ENCODE results near the gene GRK1. TPM values are rescaled to one million over a fixed set of nuclear protein-coding genes. Genes with fewer than 3 reads are reported as not detected.

GRK1 gene
- polyA plus RNA-seq, 3 donors = 0.06 to 0.30 (median 0.11) TPM

DNA sequence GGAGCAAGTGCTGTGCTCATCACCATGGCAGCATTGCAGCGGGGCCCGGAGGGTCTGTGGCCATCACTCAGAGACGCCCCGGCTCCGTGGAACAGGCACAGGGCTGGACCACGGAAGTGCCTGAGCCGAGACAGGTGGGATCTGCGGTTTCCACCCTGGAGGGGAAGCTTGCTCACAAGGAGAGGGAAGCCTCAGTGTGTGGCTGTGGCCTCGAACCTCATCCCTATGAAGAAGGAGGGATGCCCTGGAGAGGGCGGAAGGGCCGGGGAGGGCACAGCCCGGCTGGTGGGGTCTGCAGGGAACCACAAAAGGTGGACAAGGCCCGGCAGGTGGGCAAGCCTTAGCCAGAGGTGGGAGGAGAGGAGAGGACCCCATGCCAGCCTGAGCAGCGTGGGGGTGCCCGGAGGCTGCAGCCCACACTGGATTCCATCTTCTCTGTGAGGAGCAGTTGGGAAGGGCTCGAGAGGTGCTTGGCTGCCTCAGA lies 61.6 kb downstream of the GRK1 start:
- no peak for DNase-seq

DNA sequence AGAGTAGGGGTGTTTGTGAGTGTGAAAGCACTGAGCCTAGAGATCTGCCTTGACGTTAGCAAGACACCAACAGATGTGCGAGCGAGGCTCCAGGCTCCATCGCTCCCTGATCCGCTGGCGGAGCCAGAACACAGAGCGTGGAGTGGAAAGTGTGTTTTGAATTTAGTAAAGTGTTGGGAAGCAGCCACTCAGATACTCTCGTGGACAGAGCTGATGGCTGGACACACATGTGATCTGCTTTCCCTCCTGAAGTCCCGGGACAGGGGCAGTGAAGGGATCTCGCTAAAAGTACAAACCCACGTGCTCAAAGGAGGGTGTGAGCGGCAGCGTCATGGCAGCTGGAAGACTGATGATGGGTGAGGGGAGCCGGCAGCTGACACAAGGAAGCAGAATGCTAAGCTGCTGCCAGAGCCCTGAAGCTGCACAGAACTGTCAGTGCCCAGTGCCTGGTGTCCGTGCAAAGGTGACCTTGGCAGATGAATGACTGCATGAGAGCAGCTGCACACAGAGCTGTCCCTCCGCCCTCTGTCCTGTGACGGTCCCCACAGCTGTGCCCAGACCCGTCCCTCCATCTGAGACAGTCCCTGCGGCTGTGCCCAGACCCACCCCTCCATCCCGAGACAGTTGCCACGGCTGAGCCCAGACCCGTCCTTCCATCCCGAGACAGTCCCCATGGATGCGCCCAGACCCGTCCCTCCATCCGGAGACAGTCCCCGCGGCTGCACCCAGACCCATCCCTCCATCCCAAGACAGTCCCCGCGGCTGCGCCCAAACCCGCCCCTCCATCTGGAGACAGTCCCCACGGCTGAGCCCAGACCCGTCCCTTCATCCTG lies 62.4 kb downstream of the GRK1 start:
- no peak for DNase-seq

DNA sequence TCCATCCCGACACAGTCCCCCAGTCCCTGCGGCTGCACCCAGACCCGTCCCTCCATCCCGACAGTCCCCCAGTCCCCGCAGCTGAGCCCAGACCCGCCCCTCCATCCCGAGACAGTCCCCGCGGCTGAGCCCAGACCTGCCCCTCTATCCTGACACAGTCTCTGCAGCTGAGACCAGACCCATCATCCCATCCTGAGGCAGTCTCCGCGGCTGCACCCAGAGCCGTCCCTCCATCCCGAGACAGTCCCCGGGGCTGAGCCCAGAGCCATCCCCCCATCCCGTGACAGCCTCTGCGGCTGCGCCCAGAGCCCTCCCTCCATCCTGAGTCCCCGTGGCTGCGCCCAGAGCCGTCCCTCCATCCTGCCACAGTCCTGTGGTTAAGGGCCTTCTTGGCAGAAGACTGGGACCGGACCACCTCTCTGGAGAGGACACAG lies 63.3 kb downstream of the GRK1 start:
- DNase-seq = no peak

DNA sequence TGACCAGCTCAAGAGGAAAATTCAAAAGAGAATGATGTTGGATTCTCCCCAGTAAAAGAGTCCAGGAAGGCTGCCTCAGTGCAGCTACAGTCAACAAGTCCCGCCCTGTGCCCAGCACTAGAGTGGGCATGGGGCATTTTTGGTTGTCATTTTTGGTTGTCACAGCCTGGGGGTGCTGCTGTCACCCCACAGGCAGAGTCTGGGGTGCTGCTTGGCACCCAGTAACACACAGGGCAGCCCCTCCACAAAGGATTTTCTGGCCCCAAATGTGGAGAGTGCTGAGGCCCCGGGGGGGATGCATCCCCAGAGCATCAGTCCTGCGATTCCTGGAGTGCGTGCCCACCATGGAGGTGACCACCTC lies 63.8 kb downstream of the GRK1 start:
- no peak for DNase-seq

DNA sequence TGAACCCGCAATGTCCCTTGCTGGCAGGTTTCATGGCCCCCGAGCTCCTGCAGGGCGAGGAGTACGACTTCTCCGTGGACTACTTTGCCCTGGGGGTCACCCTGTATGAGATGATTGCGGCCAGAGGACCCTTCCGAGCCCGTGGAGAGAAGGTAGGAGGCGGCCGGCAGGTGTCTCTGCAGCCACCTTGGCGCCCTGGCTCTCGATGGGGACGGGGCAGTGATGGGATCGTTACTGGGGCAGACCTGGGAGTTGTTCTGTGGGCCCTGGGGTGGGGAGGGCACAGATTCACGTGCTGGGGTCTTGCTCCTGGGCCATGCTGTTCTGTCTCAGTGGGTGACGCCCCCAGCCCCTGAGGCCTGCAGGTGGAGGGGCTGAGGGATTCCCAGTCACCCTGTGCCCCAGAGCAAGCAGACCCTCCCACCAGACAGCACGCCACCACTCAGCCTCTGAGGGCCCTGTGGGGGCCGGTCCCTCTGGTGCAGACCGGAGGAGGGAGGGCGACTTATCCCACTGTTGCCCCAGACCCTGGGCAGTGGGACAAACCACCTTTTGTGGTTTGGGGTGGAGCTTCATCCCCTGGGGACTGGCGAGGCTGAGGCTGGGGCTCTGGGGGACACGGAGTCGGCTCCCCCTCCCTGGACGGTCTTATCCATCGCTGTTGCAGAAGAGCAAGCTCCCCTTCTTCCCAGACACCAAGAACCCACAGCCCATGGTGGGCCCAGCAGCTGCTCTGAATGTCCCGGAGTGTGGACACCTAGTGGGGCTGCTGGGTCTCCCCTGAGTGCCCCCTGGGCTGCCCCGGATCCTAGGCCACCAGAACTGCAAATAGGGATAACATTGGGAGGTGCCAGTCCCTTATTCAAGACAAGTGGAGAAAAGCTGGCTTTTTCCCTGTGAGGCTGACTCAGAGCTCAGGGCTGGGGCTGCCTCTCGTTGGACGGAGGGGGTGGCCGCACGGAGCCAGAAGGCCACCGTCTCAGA lies 64.5 kb downstream of the GRK1 start:
- DNase-seq = no peak

DNA sequence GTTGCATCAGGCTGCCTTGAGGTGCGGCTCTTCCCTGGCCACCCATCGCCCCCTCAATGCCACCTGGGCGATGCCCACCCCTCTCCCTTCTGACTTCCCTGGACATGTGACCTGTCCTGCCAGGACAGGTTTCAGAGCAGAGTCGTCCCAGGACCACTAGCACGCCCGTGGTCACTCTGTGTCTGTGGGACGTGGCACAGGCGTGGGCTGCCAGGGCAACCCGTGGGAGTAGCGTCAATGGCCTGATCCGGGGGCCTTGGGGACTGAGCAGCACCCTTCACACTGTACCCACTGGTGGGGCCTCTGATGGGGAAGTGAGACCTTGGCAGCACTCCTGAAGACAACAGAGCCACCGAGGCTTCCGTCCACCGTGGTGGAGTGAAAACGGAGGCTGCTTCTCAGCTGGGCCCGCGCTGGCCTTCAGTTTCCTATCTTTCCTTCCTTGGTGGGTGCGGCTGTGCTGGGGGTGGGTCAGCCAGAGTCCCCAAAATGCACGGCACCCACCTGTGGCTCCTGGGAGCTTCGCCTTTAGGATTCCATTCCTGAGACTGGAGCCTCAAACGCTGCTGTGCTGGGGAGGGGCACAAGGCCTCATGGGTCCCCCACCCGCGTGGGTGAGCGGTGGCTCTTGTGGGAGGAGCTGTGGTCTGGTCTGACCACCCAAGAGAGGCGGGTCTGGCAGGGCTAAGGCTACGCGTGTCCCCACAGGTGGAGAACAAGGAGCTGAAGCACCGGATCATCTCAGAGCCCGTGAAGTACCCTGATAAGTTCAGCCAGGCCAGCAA lies 65.3 kb downstream of the GRK1 start:
- DNase-seq = no peak

DNA sequence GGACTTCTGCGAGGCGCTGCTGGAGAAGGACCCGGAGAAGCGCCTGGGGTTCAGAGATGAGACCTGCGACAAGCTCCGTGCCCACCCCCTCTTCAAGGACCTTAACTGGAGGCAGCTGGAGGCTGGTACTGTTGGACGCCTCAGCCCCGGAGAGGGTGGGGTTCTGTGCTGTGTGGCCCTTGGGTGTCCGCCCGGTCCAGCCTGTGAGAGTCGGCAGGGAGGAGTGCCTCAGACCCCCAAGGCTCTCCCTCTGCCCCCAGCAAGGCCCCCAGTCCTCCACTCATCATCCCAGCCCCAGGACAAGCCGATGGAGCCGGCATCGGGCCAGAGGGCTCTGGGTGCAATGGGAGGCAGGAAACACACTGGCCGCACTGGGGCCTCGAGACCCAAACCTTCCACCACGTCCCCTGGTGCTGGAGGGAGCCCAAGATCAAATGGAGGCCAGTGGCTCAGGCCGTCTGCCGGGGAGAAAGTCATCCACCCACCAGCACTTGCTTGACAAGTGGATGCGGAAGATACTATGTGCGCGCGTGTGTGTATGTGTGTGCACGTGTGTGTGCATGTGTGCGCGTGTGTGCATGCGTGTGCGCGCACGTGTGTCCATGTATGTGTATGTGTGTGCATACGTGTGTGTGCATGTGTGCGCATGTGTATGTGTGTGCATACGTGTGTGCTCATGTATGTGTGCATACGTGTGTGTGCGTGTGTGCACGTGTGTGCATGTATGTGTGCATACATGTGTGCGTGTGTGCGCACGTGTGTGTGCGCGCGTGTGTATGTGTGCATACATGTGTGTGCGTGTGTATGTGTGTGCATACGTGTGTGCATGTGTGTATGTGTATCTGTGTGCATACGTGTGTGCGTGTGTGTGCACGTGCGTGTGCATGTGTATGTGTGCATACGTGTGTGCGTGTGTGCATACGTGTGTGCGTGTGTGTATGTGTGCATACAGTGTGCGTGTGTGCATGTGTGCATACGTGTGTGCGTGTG lies 66.2 kb downstream of the GRK1 start:
- DNase-seq = no peak

DNA sequence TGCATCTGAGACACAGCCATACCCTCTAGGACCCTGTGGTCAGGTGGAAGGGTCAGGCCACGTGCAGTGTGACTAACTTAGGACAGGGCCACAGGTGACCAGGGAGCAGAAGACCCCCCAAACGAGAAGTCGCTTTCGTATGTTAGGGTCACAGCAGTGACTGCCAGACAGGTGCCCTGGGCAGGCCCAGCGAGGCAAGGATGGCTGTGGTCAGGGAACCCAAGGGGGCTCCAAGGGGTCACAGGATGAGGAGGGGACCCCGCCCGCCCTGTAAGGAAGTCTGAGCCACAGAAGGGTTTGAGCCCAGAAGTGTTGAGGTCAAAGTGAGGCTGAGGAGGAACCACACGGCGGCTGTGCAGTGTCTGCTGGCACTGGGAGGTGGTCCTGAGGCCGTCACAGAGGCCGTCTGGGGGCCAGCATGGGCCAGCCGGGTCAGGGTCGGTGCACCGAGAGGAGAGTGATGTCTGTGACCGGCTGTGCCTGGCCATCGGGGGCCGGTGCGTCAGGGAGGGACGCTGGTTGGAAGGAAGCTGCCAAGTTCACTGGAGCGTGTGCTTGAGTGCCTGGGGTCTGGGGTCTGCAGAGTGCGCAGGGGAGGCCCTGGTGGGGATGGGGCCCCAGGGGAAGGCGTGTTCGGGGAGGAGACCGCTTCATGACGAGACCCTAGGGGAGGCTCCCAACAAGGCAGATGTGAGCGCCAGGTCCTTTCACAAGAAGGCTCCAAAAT lies 67.2 kb downstream of the GRK1 start:
- no peak for DNase-seq

DNA sequence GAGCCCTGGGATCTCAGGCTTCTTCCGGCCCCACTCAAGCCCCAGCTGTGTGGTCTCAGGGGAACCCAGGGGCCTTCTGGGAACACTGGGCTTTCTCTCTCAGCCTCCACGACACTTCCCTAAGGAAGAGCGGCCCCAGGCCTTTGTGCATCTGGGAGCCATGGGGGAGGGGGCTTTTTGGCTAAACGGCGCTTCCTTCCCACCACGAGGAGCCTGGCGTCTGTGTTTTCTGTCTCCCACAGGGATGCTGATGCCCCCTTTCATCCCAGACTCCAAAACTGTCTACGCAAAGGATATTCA lies 67.8 kb downstream of the GRK1 start:
- DNase-seq = no peak

DNA sequence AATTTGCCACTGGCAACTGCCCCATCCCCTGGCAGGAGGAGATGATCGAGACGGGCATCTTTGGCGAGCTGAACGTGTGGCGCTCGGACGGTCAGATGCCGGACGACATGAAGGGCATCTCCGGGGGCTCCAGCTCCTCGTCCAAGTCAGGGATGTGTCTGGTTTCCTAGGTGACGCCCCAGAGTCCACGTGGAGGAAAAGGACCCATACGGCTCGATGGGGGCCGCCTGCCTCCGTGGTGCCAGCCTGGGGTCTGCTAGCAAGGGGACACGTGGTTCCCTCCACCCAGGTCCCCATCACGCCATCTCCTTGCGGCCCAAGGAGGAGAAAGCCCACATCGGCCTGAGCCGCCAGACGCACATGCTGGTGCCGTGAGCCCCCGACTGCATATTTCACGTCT lies 68.2 kb downstream of the GRK1 start:
- DNase-seq = no peak

DNA sequence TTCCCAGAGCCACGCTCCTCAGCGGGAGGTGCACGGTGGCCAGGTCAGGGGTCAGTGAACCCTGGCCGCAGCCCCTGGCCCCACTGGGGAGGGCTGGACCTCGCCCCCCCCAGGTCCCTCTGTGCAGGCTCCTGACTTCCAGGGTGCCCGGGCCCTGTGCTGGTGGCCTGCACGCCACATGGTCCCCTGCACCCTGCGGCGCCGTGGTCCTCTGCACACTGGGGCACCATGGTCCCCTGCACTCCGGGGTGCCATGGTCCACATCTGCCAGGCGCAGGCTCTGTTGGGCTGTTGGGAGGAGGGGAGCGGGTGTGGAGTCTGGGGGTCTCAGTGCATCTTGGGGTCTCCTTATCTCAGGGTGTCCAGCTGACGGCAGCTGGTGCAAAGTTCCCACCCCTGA lies 68.7 kb downstream of the GRK1 start:
- no peak for DNase-seq

DNA sequence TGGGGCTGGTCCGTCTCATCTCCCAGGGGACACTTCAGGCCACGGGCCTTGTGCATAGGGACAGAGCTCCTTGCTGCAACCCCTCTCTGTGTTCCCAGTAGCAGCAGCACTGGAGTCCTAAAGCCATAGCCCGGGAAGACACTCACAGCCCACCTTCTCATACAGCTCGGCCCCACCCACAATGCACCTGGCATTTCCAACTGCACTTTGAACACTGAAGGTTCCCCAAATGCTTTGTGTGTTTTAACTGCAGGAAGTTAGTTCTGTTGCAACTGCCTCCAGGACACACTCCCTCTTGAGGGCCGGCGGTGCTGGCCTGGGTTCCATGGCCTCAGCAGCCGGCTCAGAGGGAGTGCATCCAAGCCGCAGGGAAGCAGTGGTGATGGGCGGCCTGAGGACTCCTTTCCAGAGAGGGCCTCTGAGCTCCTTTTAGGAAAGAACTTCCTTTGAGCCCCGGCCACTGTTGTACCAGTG lies 69.3 kb downstream of the GRK1 start:
- no peak for DNase-seq

DNA sequence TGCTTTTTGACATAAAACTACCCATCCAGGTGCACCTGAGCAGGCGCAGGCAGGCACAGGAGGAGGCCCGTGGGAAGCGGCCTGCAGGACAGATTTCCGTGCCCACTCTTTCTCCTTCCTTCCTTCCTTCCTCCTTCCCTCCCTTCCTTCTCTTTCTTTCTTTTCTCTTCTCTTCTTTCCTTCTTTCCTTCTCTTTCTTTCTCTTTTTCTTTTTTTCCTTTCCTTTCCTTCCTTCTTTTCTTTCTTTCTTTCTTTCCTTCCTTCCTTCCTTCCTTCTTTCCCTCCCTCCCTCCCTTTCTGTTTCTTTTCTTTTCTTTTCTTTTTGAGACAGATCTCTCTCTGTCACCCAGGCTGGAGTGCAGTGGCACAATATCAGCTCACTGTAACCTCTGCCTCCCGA lies 70.8 kb downstream of the GRK1 start:
- DNase-seq = no peak

DNA sequence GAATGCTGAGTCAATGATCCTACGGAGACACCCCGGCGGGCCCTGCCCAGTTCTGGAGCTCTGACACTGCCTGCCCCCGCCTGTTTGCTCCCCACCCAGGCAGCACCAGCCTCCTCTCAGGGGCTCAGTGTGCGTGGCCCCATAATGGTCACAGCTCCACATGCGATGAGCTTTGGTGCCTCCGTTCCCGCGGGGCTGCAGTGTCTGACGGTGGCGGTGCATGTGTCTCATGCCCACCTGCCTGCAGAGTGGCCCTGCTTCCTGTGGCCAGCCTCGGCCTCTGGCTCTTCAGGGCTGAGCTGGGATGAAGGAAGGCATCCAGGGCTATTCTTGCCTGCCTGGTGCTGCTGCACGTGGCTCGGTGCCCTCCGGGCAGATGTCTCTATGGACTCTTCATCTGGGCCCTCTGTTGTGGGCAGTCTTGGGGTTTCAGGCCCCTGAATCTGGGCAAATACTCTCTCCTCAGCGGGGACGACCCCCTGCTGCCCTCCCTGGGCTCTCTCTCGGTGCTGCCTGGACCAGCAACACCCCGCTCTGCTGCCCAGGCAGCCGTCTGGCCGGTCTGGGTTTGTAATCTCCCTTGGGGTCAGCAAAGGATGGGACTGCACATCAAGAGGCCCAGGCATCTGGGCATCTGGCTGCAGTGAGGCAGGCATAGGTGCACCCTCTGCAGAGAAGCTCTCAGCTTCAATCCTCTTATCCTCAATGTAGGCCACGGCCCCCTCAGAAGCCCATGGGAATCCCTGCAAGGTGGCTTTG lies 72.7 kb downstream of the GRK1 start:
- no peak for DNase-seq

DNA sequence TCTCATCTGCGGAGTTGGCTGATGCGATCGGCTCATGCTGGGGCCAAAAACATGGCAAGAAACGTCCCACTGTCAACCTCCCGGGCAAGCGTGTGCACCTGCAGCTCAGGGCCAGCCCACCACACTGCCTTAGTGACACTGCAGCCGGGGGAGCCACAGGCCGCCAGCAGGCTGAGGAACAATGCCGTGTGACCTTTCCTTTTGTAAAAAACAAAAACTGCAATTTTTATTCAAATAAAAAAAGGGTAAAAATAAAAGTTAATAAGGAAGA lies 73.2 kb downstream of the GRK1 start:
- DNase-seq = no peak

DNA sequence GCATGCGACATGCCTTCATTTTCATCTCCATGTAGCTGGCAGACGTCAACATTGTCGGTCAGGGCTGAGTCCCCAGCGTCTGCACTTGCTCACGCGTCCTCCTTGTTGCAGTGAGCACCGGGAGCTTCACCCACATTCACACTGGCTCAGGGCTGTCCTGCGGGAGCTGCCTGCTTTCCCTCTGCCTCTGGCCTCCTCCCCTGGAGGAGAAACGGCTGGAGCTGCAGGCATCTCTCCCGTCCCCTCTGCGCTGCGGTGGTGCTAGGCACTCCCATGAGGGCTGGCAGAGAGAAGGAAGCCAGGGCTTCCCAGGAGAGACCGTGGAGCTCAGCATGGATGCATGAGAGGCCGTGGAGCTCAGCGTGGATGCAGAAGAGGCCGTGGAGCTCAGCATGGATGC lies 73.6 kb downstream of the GRK1 start:
- DNase-seq = no peak

DNA sequence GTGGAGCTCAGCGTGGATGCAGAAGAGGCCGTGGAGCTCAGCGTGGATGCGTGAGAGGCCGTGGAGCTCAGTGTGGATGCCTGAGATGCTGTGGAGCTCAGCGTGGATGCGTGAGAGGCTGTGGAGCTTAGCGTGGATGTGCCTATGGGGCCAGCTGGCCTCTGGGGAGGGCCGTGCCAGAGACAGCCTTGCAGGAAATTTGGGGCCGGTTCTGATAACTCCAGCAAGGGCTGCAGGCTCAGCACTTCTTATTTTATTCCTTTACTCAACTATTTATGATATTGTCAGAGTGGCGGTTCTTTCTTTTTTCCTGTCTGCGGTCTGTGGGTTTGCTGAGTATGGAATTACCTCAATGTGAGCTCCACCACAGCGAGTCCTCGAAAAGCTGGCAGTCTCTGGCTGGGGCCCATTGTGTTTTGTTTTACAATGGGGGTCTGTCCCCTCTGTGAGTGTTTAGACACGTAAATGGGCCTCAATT lies 74.2 kb downstream of the GRK1 start:
- DNase-seq = no peak

DNA sequence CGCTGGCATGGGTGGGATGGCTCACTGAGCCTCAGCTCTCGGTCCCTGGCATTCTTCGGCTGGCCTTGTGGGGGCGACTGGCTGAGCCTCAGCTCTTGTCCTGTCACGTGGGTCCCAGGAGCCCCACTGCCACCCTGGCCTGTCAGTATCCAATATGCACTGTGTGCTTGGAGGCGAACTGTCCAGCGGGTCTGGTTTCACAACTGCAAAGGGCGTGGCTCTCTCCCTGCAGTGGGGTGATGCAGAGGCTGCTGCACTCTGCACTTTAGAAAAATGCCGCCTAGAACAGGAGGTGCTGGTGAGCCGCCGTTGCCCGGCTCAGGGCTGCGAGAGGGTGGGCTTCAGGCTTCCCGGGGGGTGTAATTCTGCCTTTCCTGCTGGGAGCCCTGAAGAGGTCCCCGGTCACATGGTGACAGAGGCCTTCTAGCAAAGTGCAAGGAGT lies 75.0 kb downstream of the GRK1 start:
- DNase-seq = peak; percentile 79

DNA sequence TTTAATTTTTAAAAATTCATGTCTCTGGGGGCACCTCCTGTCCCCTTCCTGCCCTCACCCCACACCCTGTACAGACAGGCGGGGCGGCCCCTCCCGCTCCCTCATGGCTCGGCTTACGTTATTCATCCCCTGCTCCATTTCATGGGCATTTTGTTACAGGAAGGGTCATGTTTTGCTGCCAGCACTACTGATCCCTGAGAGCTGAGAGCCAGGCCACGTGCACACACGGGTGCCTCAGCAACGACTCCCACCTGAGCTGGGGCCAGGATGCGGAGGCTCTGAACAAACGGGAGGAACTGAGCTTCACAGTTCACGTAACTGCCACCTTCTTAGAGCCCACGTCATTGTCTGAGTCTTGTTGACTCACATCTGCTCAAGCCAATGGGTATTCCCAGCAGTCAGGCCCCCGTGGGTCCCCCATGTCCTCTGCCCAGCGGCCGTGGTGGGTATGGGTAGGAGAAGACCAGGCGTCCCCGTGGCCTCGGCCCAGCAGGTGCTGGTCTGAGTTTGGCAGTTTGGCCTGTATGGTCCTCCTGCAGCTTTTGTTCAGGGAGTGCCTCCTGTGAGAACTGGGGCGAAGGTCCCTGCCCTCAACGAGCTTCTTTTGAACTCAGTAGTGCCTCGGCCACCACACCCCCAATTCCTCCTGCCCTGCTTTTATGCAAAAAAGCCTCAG lies 75.6 kb downstream of the GRK1 start:
- peak; percentile 66 for DNase-seq

All from renal pelvis (tissue), 4 donors.